Measurements from ENCODE around the gene KIFC3.
"Not testable (repeated sequence)": the region's sequence is repeated elsewhere in the genome, so short reads cannot be mapped to it uniquely, and the experiment has no call there.

KIFC3 gene

DNA sequence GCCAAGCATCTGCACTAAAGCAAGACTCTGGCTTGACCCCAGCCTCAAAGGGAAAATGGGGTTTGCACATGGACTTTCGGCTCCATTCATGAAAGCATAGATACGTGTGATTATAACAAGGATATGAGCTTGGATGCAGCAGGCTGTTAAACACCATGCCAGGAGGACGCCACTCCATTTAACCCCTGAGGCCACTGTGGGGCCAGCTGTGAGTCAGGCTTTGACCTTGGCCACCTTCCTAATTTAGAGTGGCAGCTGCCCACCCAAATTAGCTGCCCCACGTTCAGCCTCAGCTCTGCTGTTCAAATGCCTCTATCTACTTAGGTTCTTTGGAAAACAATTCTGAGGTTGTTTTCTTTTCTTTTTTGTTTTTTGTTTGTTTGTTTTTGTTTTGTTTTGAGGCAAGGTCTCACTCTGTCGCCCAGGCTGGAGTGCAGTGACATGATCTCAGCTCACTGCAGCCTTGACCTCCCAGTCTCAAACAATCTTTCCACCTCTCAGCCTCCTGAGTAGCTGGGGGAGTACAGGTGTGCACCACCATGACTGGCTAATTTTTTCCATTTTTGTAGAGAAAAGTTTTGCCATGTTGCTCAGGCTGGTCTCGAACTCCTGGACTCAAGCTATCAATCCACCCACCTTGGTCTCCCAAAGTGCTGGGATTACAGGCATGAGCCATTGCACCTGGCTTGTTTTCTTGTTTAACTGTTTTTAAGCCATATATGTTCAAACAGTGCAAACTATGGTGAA, 23.2 kb upstream of the KIFC3 start:
- no peak for DNase-seq (ENCODE audit: low spot score)

DNA sequence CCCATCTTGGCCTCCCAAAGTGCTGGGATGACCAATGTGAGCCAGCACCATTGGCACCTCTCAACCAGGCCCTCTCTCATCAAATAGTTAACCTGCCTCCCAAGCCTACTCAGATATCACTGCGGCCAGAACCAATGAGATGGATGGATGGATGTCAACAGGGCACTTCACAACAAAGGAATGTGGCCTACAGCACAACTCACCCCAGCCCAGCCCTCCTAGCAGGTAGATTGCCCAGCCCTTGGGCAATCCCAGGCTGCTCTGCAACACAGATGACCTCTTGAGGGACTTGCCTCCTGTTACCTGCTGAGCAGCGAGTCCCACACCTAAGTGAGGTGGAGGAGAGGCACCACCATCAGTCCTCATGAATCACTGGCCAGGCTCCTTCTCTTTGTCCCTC, 22.6 kb upstream of the KIFC3 start:
- no peak for DNase-seq (ENCODE audit: low spot score)

DNA sequence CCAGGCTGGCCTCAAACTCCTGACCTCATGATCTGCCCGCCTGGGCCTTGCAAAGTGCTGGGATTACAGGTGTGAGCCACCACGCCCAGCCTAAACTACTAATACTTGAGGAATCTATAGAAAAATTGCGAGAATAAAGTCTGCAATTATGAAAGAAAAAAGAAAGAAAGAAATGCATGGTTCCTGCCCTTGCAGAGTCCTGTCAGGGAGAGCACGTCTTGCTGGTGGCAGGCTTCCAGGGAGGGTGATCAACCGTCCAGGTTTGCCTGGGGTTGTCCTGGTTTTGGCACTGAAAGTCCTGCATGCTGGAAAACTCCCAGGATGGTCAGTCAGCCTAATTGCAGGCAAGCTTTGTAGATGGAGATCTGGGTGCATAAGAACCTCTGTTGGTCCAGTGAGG, 21.5 kb upstream of the KIFC3 start:
- DNase-seq (ENCODE audit: low spot score), result no peak

DNA sequence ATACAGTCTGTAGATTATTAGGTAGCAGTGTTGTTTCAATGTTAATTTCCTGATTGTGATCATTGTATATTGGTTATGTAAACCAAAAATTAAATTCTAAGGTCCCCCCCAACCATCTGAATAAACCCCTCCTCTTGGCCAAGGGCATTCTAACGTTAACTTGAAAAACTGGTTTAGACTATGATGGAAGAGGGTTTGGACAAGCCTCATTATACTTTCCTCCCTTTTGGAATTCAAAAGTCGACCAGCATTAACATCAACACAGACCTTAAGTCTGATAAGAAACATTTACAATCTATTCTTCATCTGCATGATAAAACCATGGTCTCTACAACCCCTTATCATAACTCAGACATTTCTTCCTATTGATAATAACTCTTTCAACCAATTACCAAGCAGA, 20.6 kb upstream of the KIFC3 start:
- no peak for DNase-seq (ENCODE audit: low spot score)

DNA sequence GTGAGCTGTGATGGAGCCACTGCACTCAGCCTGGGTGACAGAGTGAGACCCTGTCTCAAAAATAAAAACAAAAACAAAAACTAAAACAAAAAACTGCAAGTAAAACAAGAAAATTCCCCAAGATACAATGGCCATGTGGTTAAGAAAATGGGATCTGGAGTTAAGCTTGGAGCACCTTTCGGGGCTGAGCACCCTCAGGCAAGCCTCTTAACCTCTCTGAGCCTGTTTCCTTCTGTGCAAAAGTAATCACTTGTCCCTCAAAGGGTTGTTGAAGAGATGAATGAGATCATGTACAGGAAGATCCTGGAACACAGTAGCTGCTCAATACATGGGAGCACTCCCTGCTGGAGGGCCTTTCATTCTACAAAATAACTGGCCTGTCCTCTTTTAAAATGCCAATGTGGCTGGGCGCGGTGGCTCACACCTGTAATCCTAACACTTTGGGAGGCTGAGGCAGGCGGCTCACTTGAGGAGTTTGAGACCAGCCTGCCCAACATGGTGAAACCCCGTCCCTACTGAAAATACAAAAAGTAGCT, 19.8 kb upstream of the KIFC3 start:
- no peak for DNase-seq (ENCODE audit: low spot score)

DNA sequence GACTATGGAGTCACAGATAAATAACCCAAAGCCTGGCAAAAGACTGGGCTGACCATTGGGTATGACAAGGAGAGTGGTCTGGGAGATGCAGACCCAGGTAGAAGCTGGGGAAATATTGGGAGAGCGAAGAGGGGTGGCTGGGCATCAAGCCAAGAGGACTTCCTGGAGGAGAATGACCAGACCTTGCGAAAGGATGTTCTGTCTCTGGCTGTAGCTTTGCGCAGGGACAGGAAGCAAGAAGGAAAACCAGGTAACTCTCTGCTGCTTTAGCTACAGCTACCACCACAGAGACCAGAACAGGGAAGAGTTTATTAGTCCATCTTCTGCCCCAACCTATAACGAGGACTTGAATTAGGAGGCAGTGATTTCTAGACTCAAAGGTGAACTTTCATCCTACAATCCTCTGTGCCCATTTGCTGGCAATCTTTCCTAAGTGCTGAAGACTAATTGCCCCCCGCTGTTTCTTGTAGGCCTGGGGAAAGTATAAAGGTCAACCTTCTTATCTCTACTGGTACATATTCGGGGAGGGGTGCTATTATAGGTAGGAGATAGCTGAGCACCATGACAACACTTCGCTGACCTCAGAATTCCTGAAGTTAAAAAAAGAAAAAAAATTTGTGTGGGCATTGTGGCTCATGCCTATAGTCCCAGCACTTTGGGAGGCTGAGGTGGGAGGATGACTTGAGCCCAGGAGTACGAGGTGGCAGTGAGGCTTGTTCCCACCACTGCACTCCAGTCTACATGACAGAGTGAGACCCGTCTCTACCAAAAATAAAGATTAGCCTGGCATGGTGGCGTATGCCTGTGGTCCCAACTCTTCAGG, 19.1 kb upstream of the KIFC3 start:
- DNase-seq (ENCODE audit: low spot score), result no peak

DNA sequence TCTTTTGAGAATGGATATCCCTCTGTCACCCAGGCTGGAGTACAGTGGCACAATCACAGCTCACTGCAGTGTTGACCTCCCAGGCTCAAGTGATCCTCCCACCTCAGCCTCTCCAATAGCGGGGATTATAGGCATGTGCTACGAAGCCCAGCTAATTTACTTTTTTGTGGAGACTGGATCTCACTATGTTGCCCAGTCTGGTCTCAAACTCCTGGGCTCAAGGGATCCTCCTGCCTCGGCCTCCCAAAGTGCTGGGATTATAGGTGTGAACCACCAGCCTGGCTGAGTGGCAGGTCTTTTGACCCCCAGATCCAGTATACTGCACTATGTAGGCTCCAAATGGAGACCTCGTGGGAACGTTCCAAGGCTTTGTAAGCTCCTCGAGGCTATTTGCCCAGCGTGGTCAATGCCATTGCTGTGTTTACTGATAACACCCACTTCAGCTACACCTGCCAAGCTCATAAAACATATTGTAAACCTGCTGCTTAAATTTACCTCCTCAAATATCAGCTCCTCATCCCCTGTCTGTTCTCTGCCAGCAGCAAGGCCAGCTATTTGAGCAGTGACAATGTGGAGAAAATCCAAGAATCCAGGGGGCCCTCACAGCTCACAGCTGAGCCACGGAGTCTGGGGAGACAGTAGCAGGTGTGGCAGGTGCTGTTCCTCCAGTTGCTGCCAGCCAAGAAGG, 16.2 kb upstream of the KIFC3 start:
- no peak for DNase-seq (ENCODE audit: low spot score)

DNA sequence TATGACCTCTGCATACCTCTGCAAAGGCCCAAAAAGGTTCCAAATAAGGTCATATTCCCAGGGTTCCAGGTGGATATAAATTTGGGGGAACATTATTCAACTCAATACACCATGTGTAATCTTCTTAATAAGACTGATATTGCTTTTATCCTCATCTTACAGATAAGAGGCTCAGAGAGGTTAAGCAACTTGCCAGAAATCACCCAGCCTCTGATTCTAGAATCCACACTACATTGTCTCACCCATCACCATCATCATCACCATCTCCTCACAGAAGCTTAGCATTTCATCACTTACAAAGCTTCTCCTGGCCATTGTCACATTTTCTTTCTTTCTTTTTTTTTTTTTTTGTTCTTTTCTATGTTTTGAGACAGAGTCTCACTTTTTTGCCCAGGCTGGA, 15.4 kb upstream of the KIFC3 start:
- no peak for DNase-seq (ENCODE audit: low spot score)

DNA sequence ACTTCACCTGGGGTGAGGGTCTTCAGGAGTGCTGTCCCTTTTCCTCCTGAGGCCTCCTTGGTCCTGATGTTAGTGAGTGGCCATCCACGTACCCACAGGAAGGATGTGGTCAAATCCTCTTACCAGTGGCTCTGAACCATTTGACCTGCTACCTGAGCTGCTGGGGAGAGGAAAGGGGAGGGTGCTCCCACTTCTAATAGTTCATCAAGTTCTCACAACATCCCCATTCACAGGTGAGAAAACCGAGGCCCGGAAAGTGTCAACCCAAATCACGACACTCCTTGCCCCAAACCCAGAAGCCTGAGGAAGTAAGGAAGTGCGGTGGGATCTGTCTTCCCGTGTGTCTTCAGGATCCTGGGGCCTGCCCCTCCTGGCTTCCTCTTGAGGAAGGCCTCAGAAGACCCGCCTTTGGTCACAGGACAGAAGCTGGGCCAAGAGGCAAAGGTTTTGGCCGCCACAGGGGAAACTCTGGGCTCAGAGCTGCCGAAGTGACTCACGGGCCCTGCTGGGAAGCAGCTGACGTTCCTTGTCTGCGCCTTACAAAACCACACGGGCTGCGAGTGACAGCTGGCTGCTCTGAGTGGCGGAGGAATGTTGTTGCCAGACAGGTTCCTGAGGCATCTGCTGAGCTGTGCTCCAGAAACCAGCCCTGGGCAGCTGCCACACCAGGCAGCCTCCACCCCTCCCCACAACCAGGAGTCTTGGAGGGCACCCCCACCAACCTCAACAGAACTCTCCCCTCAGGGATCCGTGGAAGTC, 13.9 kb upstream of the KIFC3 start:
- DNase-seq (ENCODE audit: low spot score), result peak; percentile 41

DNA sequence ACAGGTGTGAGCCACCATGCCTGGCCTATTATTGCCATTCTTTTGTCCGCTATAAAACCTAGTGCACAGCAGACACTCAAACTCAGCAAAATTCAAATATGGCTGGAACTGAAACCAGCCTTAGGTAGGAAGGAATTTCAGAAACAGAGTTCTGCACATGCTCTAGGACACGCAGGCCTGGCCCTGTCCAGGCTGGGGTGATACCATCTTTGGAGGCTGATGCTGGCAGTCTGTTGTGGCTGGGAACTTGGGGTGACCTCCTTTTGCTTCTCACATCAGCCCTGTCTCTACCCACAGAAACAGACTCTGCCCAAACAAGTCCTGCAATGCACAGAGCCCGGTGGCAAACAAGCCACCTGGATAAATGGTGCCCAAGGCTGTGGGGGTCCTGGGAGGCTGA, 12.6 kb upstream of the KIFC3 start:
- no peak for DNase-seq (ENCODE audit: low spot score)

DNA sequence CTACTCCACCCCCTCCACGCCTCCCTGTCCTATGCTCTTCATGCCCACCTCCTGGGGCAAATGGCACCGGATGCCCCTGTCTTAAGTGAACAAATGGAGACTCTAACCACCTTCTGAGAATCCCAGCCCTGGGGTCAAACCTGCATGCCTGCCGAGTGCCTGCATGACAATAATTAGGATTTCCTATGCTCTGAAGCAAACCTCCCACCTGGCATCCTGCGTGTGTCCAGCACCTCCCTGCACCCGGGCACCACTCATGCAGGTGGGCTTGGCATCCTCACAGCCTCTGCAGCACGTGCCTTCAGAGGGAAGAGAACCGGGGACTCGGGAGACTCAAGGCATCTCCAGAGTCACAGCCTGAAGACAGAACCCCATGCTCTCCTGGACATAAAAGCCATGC, 11.2 kb upstream of the KIFC3 start:
- no peak for DNase-seq (ENCODE audit: low spot score)

DNA sequence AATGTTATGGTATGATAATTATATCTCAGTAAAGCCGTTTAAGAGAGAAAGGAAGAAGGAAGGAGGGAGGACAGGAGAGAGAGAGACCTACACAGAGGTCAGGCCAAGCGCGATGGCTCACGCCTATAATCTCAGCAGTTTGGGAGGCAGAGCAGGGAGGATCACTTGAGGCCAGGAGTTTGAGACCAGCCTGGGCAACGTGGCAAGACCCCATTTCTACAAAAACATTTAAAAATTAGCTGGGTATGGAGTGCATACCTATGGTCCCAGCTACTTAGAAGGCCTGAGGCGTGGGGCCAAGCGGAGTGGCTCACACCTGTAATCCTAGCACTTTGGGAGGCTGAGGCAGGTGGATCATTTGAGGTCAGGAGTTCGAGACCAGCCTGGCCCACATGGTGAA, 9.0 kb upstream of the KIFC3 start:
- not testable (repeated sequence) for DNase-seq (ENCODE audit: low spot score)

DNA sequence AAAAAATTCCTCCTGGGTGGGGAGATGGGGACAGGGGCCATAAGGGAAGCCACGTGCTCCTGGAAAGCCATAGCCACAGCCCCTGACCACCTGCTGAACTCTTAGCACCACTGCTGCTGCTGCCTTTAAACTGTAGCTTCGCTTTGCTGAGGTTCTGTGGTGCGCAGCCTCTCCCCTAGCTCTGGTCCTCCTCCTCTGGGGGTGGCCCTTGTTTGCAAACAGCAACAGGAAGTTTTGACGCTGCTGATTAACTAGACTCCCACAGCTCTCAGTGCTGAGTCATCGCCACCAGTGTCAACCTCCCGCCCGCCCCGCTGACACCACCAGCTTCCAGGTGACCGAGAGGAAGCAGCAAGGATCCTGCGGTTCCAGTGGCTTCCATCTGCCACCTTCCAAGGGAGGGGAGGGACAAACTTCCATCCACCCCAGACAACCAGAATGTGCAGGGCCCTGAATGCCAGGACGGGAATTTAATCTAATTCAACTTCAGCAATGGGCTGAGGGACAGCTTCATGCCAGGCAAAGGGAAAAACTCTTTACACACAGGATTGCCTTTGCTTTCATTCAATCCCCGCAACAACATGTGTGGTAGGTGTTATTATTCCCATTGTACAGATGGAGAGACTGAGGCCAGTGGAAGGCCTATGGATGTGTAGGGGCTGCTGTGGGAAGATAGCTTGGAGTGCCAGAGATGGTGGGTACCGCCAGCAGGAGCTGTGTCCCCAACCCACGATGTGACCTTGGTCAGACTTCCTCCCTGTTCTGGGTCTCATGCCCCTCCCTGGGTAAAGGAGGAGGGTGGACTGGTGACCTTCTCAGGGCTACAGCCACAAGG, 8.1 kb upstream of the KIFC3 start:
- no peak for DNase-seq (ENCODE audit: low spot score)

DNA sequence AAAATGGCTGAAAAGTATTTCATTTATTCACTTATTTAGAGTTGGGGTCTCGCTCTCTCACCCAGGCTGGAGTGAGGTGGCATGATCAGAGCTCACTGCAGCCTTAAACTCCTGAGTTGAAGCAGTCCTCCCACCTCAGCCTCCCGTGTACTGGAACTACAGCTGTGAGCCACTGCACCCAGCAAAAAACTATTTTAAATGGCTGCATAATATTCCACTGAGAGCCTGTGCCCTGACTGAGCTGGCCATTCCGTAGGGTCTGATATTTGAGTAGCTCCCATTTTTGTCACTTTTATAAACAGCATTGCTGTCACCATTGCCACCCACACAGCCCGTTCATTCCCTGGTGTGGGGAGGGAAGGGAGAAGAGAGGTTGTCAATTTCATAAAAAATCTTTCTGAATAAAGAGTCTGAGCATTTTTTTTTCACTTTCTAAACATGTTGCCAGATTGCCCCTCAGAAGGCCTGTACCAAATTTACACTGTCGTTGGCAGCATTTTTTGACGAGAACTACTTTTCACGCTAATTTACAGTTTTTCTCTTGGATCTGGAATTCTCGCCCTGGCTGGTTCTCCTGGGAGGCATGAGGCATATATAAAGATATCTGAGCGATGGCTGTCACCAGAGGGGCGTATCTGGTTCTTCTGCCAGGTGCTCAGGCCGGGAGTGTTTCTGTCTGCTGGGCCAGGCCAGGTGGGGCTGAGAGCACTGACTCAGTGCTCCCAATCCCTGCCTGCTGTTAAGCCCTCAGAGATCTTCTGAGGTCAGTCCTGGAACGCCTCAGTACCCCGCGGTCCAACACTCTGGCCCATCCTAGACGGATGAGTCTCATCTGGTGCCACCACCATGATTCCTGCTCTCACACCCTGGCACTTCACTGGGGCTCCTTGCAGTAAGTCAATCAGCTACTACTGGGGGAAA, 7.2 kb upstream of the KIFC3 start:
- DNase-seq (ENCODE audit: low spot score), result no peak

DNA sequence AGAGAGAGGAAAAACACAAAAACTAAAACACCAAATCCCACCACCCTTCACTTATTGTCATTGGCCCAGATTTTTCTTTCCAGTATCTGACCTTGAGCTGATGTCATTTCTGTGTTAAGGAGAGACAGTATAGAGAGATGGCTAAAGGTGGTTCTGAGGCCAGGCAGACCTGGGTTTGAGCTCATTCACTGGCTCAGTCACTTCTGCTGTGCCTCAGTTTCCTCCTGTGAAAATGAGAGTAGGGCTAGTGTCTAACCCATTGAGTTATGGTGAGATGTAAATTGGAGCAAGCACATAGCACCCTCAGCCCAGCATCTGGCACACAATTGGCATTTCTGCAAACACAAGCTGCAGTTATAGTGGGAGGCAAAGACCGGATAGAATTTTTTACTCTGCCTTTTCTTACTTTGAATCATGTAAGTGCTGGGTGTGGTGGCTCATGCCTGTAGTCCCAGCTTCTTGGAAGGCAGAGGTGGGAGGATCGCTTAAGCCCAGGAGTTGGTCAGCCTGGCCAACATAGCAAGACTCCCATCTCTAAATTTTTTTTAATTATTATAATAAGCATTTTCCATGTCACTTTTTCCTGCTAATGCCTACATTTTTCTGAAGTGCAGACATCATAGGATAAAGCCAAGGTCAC, 6.4 kb upstream of the KIFC3 start:
- no peak for DNase-seq (ENCODE audit: low spot score)

DNA sequence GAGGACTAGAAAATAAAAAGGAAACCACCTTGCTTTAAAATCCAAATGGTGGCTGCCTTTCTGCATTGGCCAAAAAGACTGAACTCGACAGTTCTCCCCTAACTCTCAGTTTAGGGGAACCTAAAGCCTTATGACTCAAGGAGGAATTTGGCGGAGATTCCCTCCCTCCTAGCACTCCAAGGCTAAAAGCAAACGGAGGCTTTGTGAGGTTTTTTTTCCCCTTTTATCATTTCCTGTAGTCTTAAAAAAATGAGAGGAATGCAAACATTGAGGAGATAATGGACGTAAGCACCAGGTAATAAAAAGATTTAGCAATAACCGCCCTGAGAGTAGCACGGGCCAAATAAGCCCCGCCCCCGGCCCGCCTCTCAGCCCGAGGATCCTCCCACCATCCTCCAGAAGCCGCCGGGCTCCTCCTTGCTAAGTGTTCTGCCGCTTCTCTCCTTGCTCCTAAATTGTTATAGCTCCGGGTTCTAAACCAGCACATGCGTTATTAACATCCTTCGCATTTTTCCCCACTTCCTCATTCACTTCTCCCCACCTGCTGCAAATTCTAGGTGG, 5.8 kb upstream of the KIFC3 start:
- DNase-seq (ENCODE audit: low spot score), result no peak

DNA sequence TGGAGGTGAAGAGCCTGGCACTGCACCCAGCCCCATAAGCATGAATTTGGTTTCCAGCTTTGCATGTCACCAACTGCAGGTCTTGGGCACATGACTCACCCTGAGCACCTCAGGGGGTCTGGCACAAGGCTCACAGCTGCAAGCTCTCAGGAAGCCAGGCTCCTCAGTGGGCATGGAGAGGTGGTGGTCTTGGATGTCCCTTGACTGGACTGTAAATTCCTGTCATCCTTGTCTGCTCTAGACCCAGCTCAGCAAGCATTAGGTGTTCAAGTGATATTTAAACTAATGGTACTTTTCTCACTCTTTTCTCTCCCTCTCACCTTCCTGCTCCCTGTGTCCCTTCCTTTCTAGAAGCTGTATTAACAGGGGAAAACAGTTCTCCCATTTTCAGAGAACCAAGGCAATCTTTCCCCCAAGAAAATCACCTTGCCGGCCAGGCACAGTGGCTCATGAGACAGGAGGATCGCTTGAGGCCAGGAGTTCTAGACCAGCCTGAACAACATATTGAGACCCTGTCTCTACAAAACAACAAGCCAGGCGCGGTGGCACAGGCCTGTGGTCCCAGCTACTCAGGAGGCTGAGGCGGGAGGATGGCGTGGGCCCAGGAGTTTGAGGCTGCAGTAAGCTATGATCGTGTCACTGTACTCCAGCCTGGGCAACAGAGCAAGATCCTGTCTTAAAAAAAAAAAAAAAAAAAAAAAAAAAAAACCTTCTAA, 5.1 kb upstream of the KIFC3 start:
- no peak for DNase-seq (ENCODE audit: low spot score)

DNA sequence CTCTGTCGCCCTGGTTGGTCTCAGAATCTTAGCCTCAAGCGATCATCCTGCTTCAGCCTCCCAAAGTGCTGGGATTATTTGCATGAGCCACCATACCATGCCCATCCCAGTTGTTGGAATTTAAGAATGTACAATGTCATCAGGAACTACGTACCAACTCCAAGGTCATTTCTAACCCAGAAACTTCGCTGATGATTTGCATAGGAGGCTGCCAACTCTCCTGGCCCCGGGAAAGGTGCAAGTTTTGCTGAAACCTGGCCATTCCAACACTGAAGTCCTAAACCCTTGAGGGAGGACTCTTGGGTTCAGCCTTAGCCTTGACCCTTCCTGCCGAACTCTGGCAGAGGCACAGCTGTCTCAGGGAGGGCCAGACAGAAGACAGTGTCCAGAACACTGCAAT, 2.9 kb upstream of the KIFC3 start:
- no peak for DNase-seq (ENCODE audit: low spot score)
